ENCODE data around the gene SULF2.

Gene SULF2

GRCh38 chr20:47735412-47736400 is 49.6 kb downstream of the SULF2 start:
- peak; percentile 83 for DNase-seq

GRCh38 chr20:47734870-47735269 is 50.4 kb downstream of the SULF2 start:
- DNase-seq = no peak

GRCh38 chr20:47733892-47734291 is 51.4 kb downstream of the SULF2 start:
- no peak for DNase-seq

GRCh38 chr20:47730744-47731143 is 54.5 kb downstream of the SULF2 start:
- DNase-seq = no peak

- DNase-seq = no peak
Observed at GRCh38 chr20:47729472-47729871, 55.8 kb downstream of the SULF2 start.

- DNase-seq = no peak
Observed at GRCh38 chr20:47727909-47728361, 57.3 kb downstream of the SULF2 start.

GRCh38 chr20:47727170-47727880 is 58.0 kb downstream of the SULF2 start:
- DNase-seq = peak; percentile 95

GRCh38 chr20:47726632-47727031 is 58.6 kb downstream of the SULF2 start:
- DNase-seq = no peak

GRCh38 chr20:47725248-47725973 is 59.9 kb downstream of the SULF2 start:
- DNase-seq = peak; percentile 94

- no peak for DNase-seq
Observed at GRCh38 chr20:47724910-47725247, 60.4 kb downstream of the SULF2 start.

- no peak for DNase-seq
Observed at GRCh38 chr20:47724396-47724795, 60.9 kb downstream of the SULF2 start.

GRCh38 chr20:47723322-47723721 is 62.0 kb downstream of the SULF2 start:
- DNase-seq = no peak

GRCh38 chr20:47720636-47721427 is 64.4 kb downstream of the SULF2 start:
- DNase-seq = no peak

GRCh38 chr20:47719625-47720024 is 65.7 kb downstream of the SULF2 start:
- DNase-seq = no peak

- no peak for DNase-seq
Observed at GRCh38 chr20:47719211-47719610, 66.1 kb downstream of the SULF2 start.

- no peak for DNase-seq
Observed at GRCh38 chr20:47718398-47718797, 66.9 kb downstream of the SULF2 start.

GRCh38 chr20:47717421-47717820 is 67.9 kb downstream of the SULF2 start:
- DNase-seq = no peak

- DNase-seq = no peak
Observed at GRCh38 chr20:47713878-47714450, 71.3 kb downstream of the SULF2 start.

- DNase-seq = no peak
Observed at GRCh38 chr20:47713163-47713562, 72.1 kb downstream of the SULF2 start.

- no peak for DNase-seq
Observed at GRCh38 chr20:47711046-47711752, 74.1 kb downstream of the SULF2 start.

GRCh38 chr20:47710665-47711045 is 74.6 kb downstream of the SULF2 start:
- DNase-seq = peak; percentile 64

Measured in hematopoietic multipotent progenitor cell treated with erythropoietin and hydrocortisone succinate and interleukin-3 and kit ligand, for 4 days (in vitro differentiated cells).